Panc1 (cell line): ENCODE results near the gene FCMR.

ENCODE experiments used
- CTCF ChIP-seq: fragments of 450-650 bp; IDR thresholded peaks from 2 replicates; pipeline ENCODE4 v1.5.1; 2017; ENCODE audit warnings: mild to moderate bottlenecking
- POLR2AphosphoS5 ChIP-seq: IDR thresholded peaks from 2 replicates; pipeline ENCODE4 v1.6.1; 2012; ENCODE audit warnings: mild to moderate bottlenecking, low read depth, low read length, moderate library complexity
- REST ChIP-seq, 2 experiments: IDR thresholded peaks; 2 replicates each; pipeline ENCODE4 v1.6.1; 2011 to 2012; ENCODE audit warnings: low read depth in 2 of 2, control low read depth in 1 of 2, low read length in 1 of 2, mild to moderate bottlenecking in 1 of 2, moderate library complexity in 1 of 2; ENCODE audit not compliant: insufficient read depth in 1 of 2
- SIN3A ChIP-seq: IDR thresholded peaks from 2 replicates; pipeline ENCODE4 v1.6.1; 2012; ENCODE audit warnings: low read depth, mild to moderate bottlenecking, low read length, moderate library complexity, borderline replicate concordance; ENCODE audit not compliant: insufficient read depth

DNA sequence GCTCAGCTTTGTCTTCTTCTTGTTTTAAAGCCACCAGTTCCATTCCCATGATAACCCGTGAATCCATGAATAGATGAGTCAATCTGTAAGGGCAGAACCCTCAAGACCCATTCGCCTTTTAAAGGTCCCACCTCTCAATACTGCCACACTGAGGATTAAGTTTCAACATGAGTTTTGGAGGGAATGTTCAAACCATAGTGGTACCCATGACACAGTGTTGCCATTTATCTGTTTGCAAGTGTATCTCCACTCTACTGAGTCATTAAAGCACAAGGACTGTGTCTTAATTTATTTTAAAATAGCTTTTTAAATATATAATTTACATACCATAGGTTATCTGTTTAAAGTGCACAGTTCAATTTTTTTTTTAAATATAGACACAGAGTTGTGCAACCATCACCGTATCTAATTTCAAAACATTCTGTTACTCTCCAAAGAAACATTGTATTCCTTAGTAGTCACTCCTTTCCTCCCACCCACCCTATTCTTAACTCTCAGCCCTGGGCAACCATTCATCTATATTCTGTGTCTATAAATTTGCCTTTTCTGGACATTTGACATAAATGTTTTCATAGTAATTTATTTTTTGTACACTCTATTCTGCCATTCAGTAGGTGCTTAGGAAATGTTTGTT, 29.3 kb downstream of the FCMR start:
- TF ChIP-seq CTCF (no peak), POLR2AphosphoS5 (no peak), REST (IDR thresholded peaks at IDR 0.05; ENCODE audit: insufficient read depth in 1 of 2, low read depth in 2 of 2, low read length in 1 of 2) (no peak), SIN3A (no peak)
